Endothelial cell of umbilical vein (primary cell): ENCODE measurements around the gene CBX6. TPM values are rescaled to one million over a fixed set of nuclear protein-coding genes. Genes with fewer than 3 reads are reported as not detected.

ENCODE experiments used
- BruUV-seq: library from RNA; stranded (reverse); fragments of 400-500 nt; replicated peaks from 2 replicates; lab custom pipeline; 2021; lab: Mats Ljungman, UMichigan
- CTCF ChIA-PET: fragments of 300-600, 350-600 bp; sonication (Branson Sonifier 250); formaldehyde crosslinking; loops from one replicate; lab custom pipeline; 2021; ENCODE audit warnings: antibody characterized with exemption, inconsistent platforms; lab: Charles Lee
- POLR2A ChIA-PET: fragments of 300-600, 350-600 bp; sonication (Branson Sonifier 250); formaldehyde crosslinking; loops from one replicate; lab custom pipeline; 2021; ENCODE audit warnings: antibody characterized with exemption, inconsistent platforms; lab: Charles Lee
- DNase-seq: peaks from one replicate; pipeline ENCODE4 v3.0.0-alpha.2; 2011; ENCODE audit warnings: low read depth, low spot score
- FAIRE-seq: peaks from 2 replicates; lab custom pipeline; 2011; peaks lifted over from hg19 to GRCh38; lab: Jason Lieb, UNC
- H2AFZ ChIP-seq: 2 replicates; pipeline ENCODE4 v1.6.0; 2012; ENCODE audit warnings: low read depth, low read length, control low read depth, inconsistent platforms
- H3K27ac ChIP-seq: 2 replicates; pipeline ENCODE4 v1.5.1; 2011; ENCODE audit warnings: low read depth, mild to moderate bottlenecking, control low read depth, low read length, moderate library complexity; ENCODE audit not compliant: insufficient read depth
- H3K27me3 ChIP-seq, 2 experiments: 2 replicates each; pipeline versions ENCODE4 v1.6.0 to v1.6.1; 2011; ENCODE audit warnings: low read length in 2 of 2, mixed read lengths in 1 of 2; ENCODE audit not compliant: control insufficient read depth in 2 of 2, insufficient read depth in 2 of 2
- H3K36me3 ChIP-seq, 2 experiments: 2 replicates in 1 of 2; 3 replicates in 1 of 2; pipeline ENCODE4 v1.5.1; 2011; ENCODE audit warnings: low read length in 2 of 2, mild to moderate bottlenecking in 1 of 2, moderate library complexity in 1 of 2; ENCODE audit not compliant: control insufficient read depth in 2 of 2, insufficient read depth in 2 of 2; ENCODE audit errors: extremely low read depth in 1 of 2
- H3K4me1 ChIP-seq: 3 replicates; pipeline ENCODE4 v1.5.1; 2011; ENCODE audit warnings: mild to moderate bottlenecking, low read length; ENCODE audit not compliant: control insufficient read depth, insufficient read depth; ENCODE audit errors: extremely low read depth
- H3K4me2 ChIP-seq: 2 replicates; pipeline ENCODE4 v1.6.1; 2011; ENCODE audit warnings: low read length, control low read depth, mixed read lengths; ENCODE audit not compliant: insufficient read depth
- H3K4me3 ChIP-seq, 3 experiments: fragments of 200-600 bp in 1 of 3; sonication (generic), shearing (Covaris generic) in 1 of 3; replicated peaks in 1 of 3; 2 replicates each; pipeline ENCODE4 v1.5.1; 2011 to 2016; ENCODE audit warnings: control low read depth in 3 of 3, low read length in 3 of 3, mild to moderate bottlenecking in 2 of 3, inconsistent platforms in 1 of 3, low read depth in 1 of 3, moderate library complexity in 1 of 3; ENCODE audit not compliant: insufficient read depth in 1 of 3
- H3K79me2 ChIP-seq: 2 replicates; pipeline ENCODE4 v1.6.0; 2012; ENCODE audit warnings: low read length, inconsistent platforms; ENCODE audit not compliant: control insufficient read depth, insufficient read depth
- H3K9ac ChIP-seq: replicated peaks from 2 replicates; pipeline ENCODE3; 2011; ENCODE audit warnings: low read length, control low read depth; ENCODE audit not compliant: insufficient read depth; ENCODE audit errors: extremely low read depth
- H3K9me1 ChIP-seq: replicated peaks from 3 replicates; pipeline ENCODE4 v1.6.0; 2011; ENCODE audit warnings: mild to moderate bottlenecking, low read length; ENCODE audit not compliant: control insufficient read depth, insufficient read depth; ENCODE audit errors: extremely low read depth
- H3K9me3 ChIP-seq: replicated peaks from 2 replicates; pipeline ENCODE4 v1.5.1; 2012; ENCODE audit warnings: low read length, inconsistent platforms; ENCODE audit not compliant: control insufficient read depth, insufficient read depth
- H4K20me1 ChIP-seq: replicated peaks from 2 replicates; pipeline ENCODE3; 2011; ENCODE audit warnings: mild to moderate bottlenecking, low read length; ENCODE audit not compliant: control insufficient read depth, insufficient read depth; ENCODE audit errors: extremely low read depth
- EZH2 ChIP-seq: IDR thresholded peaks from 2 replicates; pipeline ENCODE4 v1.6.1; 2012; ENCODE audit warnings: borderline replicate concordance, low read depth, mild to moderate bottlenecking, moderate library complexity, low read length, inconsistent platforms; ENCODE audit not compliant: severe bottlenecking
- FOS ChIP-seq: IDR thresholded peaks from 2 replicates; pipeline ENCODE4 v1.6.1; 2011; ENCODE audit warnings: mild to moderate bottlenecking, low read length, moderate library complexity, borderline replicate concordance; ENCODE audit not compliant: insufficient read depth
- GATA2 ChIP-seq: IDR thresholded peaks from 2 replicates; pipeline ENCODE4 v1.7.0; 2011; ENCODE audit warnings: low read depth, mild to moderate bottlenecking, moderate library complexity, mixed read lengths, low read length; ENCODE audit not compliant: insufficient read length, insufficient read depth
- JUN ChIP-seq: IDR thresholded peaks from 2 replicates; pipeline ENCODE4 v1.6.1; 2011; ENCODE audit warnings: borderline replicate concordance, low read depth; ENCODE audit not compliant: insufficient read length, insufficient read depth
- MYC ChIP-seq: IDR thresholded peaks from one replicate; pipeline ENCODE4 v1.6.1; 2011; ENCODE audit warnings: mild to moderate bottlenecking, low read depth, low read length
- POLR2A ChIP-seq: IDR thresholded peaks from 2 replicates; pipeline ENCODE4 v1.6.1; 2012; ENCODE audit warnings: low read depth, mild to moderate bottlenecking, control low read depth, low read length
- POLR2AphosphoS5 ChIP-seq: IDR thresholded peaks from 2 replicates; pipeline ENCODE4 v1.6.1; 2012; ENCODE audit warnings: low read depth, mild to moderate bottlenecking, control low read depth, low read length, moderate library complexity; ENCODE audit not compliant: insufficient read depth
- dilution Hi-C: fragments of 300-500 bp; cut with MboI; formaldehyde crosslinking; loops from one replicate; pipeline ENCODE4 v1.15.0; 2019; ENCODE audit warnings: low sequenced_read_pairs; ENCODE audit not compliant: extremely low pct_ligation_motif_present
- intact Hi-C: fragments of 100-400 bp; cut with micrococcal nuclease; formaldehyde crosslinking; loops from one replicate; pipeline ENCODE4 v1.10.0; 2022
- polyA plus RNA-seq, 4 experiments: library from polyadenylated mRNA; depleted of rRNA in 3 of 4; stranded (reverse) in 3 of 4; unstranded in 1 of 4; fragments of >200 nt; gene quantifications; 2 replicates each; pipeline versions ENCODE4 v1.2.1 to v1.2.3, GENCODE V29; 2011 to 2012; ENCODE audit warnings: missing spikeins in 1 of 4
- total RNA-seq: library from RNA; stranded (reverse); gene quantifications from 2 replicates; pipeline ENCODE4 v1.2.3, GENCODE V29; 2021
- TF ChIP-seq, protein P1 (sequence below): IDR thresholded peaks from 2 replicates; pipeline ENCODE4 v1.6.1; 2011; ENCODE audit not compliant: insufficient read depth, insufficient read length
- TF ChIP-seq, protein P2 (sequence below), 2 donors: IDR thresholded peaks; 1 replicate in 1 of 2; 2 replicates in 1 of 2; pipeline ENCODE4 v1.5.1; 2011; ENCODE audit warnings: low read length in 2 of 2, mild to moderate bottlenecking in 2 of 2, moderate library complexity in 2 of 2, control low read depth in 1 of 2, inconsistent platforms in 1 of 2, low read depth in 1 of 2; ENCODE audit not compliant: insufficient read depth in 1 of 2; ENCODE audit errors: extremely low read depth in 1 of 2

The CBX6 gene
- total and polyA plus RNA-seq, 2 donors (not counting 3 experiments of a cell fraction or from before 2014, with no cell fraction given), result 14.9 to 62.6 TPM

DNA sequence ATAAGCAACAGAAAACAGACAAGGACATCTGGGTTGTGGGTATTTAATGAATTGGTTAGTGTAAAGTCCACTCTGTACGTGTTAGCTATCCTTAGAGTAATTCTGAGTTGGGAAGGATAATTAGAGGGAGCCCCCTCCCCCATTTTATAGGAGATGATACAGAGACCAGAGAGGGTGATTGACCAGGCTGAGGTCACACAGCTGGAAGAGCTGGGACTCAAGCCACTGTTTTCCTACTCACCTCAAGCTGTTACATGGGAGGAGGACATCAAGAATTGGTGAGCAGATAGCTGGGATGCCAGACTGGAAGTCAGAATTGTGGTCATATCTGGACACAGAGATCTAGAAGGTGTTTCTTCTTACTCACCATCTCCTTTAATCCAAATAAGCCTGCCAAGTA is 19.5 kb downstream of the CBX6 start:
- no peak for TF ChIP-seq FOS
- TF ChIP-seq, protein P1, sequence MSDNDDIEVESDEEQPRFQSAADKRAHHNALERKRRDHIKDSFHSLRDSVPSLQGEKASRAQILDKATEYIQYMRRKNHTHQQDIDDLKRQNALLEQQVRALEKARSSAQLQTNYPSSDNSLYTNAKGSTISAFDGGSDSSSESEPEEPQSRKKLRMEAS, result no peak
- TF ChIP-seq MYC, result no peak
- TF ChIP-seq JUN, result no peak
- TF ChIP-seq EZH2, result no peak
- TF ChIP-seq, protein P2, sequence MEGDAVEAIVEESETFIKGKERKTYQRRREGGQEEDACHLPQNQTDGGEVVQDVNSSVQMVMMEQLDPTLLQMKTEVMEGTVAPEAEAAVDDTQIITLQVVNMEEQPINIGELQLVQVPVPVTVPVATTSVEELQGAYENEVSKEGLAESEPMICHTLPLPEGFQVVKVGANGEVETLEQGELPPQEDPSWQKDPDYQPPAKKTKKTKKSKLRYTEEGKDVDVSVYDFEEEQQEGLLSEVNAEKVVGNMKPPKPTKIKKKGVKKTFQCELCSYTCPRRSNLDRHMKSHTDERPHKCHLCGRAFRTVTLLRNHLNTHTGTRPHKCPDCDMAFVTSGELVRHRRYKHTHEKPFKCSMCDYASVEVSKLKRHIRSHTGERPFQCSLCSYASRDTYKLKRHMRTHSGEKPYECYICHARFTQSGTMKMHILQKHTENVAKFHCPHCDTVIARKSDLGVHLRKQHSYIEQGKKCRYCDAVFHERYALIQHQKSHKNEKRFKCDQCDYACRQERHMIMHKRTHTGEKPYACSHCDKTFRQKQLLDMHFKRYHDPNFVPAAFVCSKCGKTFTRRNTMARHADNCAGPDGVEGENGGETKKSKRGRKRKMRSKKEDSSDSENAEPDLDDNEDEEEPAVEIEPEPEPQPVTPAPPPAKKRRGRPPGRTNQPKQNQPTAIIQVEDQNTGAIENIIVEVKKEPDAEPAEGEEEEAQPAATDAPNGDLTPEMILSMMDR (IDR thresholded peaks at IDR 0.05; ENCODE audit: extremely low read depth in 1 of 2, insufficient read depth in 1 of 2, low read depth in 1 of 2, low read length in 2 of 2), result no peak
- no peak for TF ChIP-seq GATA2
- no peak for TF ChIP-seq POLR2AphosphoS5
- no peak for TF ChIP-seq POLR2A
- H3K9ac ChIP-seq, result no peak overlapping the region
- no peaks in the 10 kb centered on the region for H3K36me3 ChIP-seq
- no peaks in the 10 kb centered on the region for H4K20me1 ChIP-seq
- H2AFZ ChIP-seq, result no peak overlapping the region
- no peak overlapping the region for H3K4me2 ChIP-seq
- dilution Hi-C loops (no loop called here), intact Hi-C loops (no loop called here)
- ChIA-PET POLR2A (no interaction called here), CTCF (interaction anchor here (1.2 to 4.5 kb wide), 4 partner anchors 11 to 83 kb away, joined by 3 to 41 read pairs (median 6); no protein-coding TSS in a partner anchor)
- no peak overlapping the region for H3K4me3 ChIP-seq
- FAIRE-seq (no peak), DNase-seq (no peak)
- peaks cover 5 to 6% of the 10 kb centered on the region in 2 experiments for H3K27me3 ChIP-seq
- H3K79me2 ChIP-seq, result no peaks in the 10 kb centered on the region
- BruUV-seq, result no TSS peak
- no peak overlapping the region for H3K27ac ChIP-seq
- no peaks in the 10 kb centered on the region for H3K4me1 ChIP-seq
- no peaks in the 10 kb centered on the region for H3K9me3 ChIP-seq
- no peaks in the 10 kb centered on the region for H3K9me1 ChIP-seq
